Endothelial cell of umbilical vein (primary cell): ENCODE measurements around the gene TEX19.

ENCODE experiments used
- CTCF ChIP-seq, 2 donors: IDR thresholded peaks; 1 replicate in 1 of 2; 2 replicates in 1 of 2; pipeline ENCODE4 v1.5.1; 2011; ENCODE audit warnings: low read length in 2 of 2, mild to moderate bottlenecking in 2 of 2, moderate library complexity in 2 of 2, control low read depth in 1 of 2, inconsistent platforms in 1 of 2, low read depth in 1 of 2; ENCODE audit not compliant: insufficient read depth in 1 of 2; ENCODE audit errors: extremely low read depth in 1 of 2
- POLR2A ChIP-seq: IDR thresholded peaks from 2 replicates; pipeline ENCODE4 v1.6.1; 2012; ENCODE audit warnings: low read depth, mild to moderate bottlenecking, control low read depth, low read length

DNA sequence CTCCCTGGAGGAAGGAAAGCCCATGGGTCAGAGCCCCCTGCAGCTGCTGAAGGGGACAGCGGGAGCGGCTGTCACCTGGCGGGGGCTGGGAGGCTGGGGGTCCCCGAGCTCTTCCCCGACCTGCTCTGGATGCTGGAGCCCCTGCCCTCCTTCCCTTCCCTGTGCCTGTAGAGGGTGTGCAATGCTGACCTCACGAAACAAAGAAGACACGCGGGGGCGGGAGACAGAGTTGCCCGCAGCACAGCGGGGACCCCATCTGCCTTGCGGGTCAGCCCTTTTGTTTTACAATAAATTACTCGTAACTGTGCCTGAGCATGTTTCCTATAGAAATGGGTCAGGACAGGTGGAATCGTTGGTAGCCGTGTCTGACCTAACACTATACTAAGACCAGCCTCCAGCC, 31.8 kb upstream of the TEX19 start:
- TF ChIP-seq CTCF (IDR thresholded peaks at IDR 0.05; ENCODE audit: extremely low read depth in 1 of 2, insufficient read depth in 1 of 2, low read depth in 1 of 2, low read length in 2 of 2) (no peak), POLR2A (no peak)
